Mesendoderm (in vitro differentiated cells): ENCODE results near the gene TTC1.

ENCODE experiments used
- DNase-seq: peaks from one replicate; pipeline ENCODE4 v3.0.0; 2013
- H2AK5ac ChIP-seq: 2 replicates; pipeline ENCODE4 v1.6.1; 2013; ENCODE audit warnings: low read length, inconsistent platforms
- H2BK120ac ChIP-seq: 2 replicates; pipeline ENCODE4 v1.6.1; 2013; ENCODE audit warnings: low read depth, mild to moderate bottlenecking, low read length, moderate library complexity, mixed read lengths
- H2BK15ac ChIP-seq: replicated peaks from 2 replicates; pipeline ENCODE4 v1.6.1; 2013; ENCODE audit warnings: low read depth, mild to moderate bottlenecking, moderate library complexity
- H2BK5ac ChIP-seq: 2 replicates; pipeline ENCODE4 v1.6.1; 2013; ENCODE audit warnings: low read length, inconsistent platforms
- H3K18ac ChIP-seq: 2 replicates; pipeline ENCODE4 v1.6.1; 2013; ENCODE audit warnings: mild to moderate bottlenecking, low read length, mixed read lengths
- H3K23ac ChIP-seq: one replicate; pipeline ENCODE4 v1.6.1; 2013; ENCODE audit warnings: low read length
- H3K27ac ChIP-seq: 2 replicates; pipeline ENCODE4 v1.5.1; 2013; ENCODE audit warnings: low read depth, mild to moderate bottlenecking, inconsistent platforms, low read length, moderate library complexity
- H3K27me3 ChIP-seq: 2 replicates; pipeline ENCODE4 v1.6.1; 2013; ENCODE audit warnings: low read length, control low read depth, mild to moderate bottlenecking, inconsistent platforms; ENCODE audit not compliant: insufficient read depth, poor library complexity
- H3K36me3 ChIP-seq: 2 replicates; pipeline ENCODE4 v1.6.1; 2013; ENCODE audit warnings: low read length, inconsistent platforms; ENCODE audit not compliant: control insufficient read depth, insufficient read depth
- H3K4ac ChIP-seq: one replicate; pipeline ENCODE4 v1.6.1; 2013; ENCODE audit warnings: low read depth, mild to moderate bottlenecking, low read length, moderate library complexity
- H3K4me1 ChIP-seq: 2 replicates; pipeline ENCODE4 v1.6.1; 2013; ENCODE audit warnings: low read depth, low read length, inconsistent platforms; ENCODE audit not compliant: control insufficient read depth
- H3K4me2 ChIP-seq: 2 replicates; pipeline ENCODE4 v1.6.1; 2013; ENCODE audit warnings: low read length
- H3K4me3 ChIP-seq: 2 replicates; pipeline ENCODE4 v1.5.1; 2013; ENCODE audit warnings: mild to moderate bottlenecking, low read length
- H3K56ac ChIP-seq: one replicate; pipeline ENCODE4 v1.6.1; 2013; ENCODE audit warnings: low read length
- H3K79me1 ChIP-seq: 2 replicates; pipeline ENCODE4 v1.6.1; 2013; ENCODE audit warnings: low read length, inconsistent platforms
- H3K79me2 ChIP-seq: 2 replicates; pipeline ENCODE4 v1.6.1; 2013; ENCODE audit warnings: mild to moderate bottlenecking, low read length; ENCODE audit not compliant: control insufficient read depth, insufficient read depth
- H3K9ac ChIP-seq: 2 replicates; pipeline ENCODE4 v1.6.1; 2013; ENCODE audit warnings: low read length, inconsistent platforms
- H4K5ac ChIP-seq: one replicate; pipeline ENCODE4 v1.6.1; 2013; ENCODE audit warnings: low read length
- H4K8ac ChIP-seq: one replicate; pipeline ENCODE4 v1.6.1; 2013; ENCODE audit warnings: low read depth, mild to moderate bottlenecking, control low read depth, low read length, moderate library complexity
- whole genome bisulfite sequencing: extraction: QIAGEN DNeasy Blood & Tissue Kit; methylation state at CpG from one replicate; pipeline ENCODE4 v1.1.7; 2013; ENCODE audit warnings: low lambda C conversion rate, missing lambda C conversion rate; ENCODE audit not compliant: insufficient coverage; ENCODE audit errors: extremely low coverage; 5-methylcytosine and 5-hydroxymethylcytosine counted together

TTC1 gene

DNA sequence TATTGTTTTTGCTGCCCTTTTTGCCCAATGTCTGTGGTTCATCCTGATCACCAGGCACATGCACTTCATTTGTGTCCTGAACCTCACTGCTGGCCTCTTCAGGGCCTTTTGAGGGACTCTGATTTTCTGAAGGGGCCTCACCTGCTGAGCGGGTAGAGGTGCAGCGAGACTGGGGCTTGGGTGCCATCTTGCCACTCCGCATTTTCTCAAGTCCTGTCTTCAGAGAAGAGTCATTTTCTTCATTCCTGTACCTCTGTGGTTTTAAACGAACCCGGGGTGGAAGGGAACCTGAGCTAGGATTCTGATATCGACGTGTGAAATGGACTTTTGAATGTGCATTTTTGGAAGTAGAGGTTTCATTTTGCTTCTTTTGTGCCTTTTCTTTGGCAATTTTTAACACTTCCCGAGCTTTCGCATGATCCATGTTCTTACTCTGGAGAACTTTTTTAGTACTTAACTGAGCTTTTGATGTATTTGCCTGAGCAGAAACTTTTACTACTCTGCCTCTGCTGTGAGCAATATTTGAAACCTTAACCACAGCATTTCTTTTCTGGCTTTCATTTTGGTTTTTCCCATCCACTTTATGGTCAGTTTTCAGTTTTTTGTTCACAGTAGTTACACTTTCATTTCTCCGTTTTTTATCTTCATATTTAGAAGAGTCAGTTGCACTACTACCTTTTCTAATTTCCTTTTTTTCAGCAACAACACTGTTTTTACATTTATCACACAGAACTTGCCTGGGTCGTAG, 84.2 kb downstream of the TTC1 start:
- Histone ChIP-seq H3K4me2 (no peak overlapping the region), H3K56ac (no peak overlapping the region), H3K4me3 (no peak overlapping the region), H3K79me1 (peaks cover 1% of the 10 kb centered on the region), H3K23ac (no peak overlapping the region), H3K18ac (no peak overlapping the region), H2BK120ac (no peak overlapping the region), H4K8ac (no peak overlapping the region), H2BK15ac (no peak overlapping the region), H2BK5ac (no peak overlapping the region), H3K9ac (no peak overlapping the region), H3K27me3 (no peaks in the 10 kb centered on the region), H4K5ac (no peak overlapping the region), H3K27ac (no peak overlapping the region), H3K79me2 (peaks cover 2% of the 10 kb centered on the region), H3K36me3 (peaks cover 8% of the 10 kb centered on the region), H3K4me1 (no peaks in the 10 kb centered on the region), H3K4ac (no peak overlapping the region), H2AK5ac (no peak overlapping the region)
- WGBS = no CpG with 5 or more reads among the region's 11 CpGs
- no peak for DNase-seq

DNA sequence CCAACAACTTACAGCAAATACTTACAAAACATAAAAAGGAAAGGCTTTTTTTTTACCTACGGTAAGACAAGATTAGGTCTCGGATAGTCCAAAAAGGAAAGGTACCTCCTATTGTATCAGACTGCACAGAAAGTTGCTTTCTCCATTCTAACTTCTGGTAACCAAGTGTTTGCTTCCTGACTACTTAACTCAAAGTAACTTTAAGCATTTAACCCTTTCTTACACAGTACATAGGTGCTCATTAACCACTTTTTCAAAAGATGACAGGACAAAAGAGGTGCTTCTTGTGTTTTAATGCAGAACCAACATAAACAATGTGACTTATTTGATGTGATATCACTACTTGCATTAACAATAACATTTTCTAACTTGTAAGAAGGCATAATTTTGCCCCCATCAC, 87.2 kb downstream of the TTC1 start:
- no peak overlapping the region for H3K4ac ChIP-seq
- peaks cover 1% of the 10 kb centered on the region for H3K79me1 ChIP-seq
- H3K4me1 ChIP-seq = no peaks in the 10 kb centered on the region
- H2AK5ac ChIP-seq = no peak overlapping the region
- H3K36me3 ChIP-seq = peaks cover 8% of the 10 kb centered on the region
- peaks cover 5% of the 10 kb centered on the region for H3K79me2 ChIP-seq
- no peak overlapping the region for H3K4me2 ChIP-seq
- no peak overlapping the region for H3K23ac ChIP-seq
- H3K56ac ChIP-seq = no peak overlapping the region
- DNase-seq = no peak
- no peak overlapping the region for H3K18ac ChIP-seq
- H4K5ac ChIP-seq = no peak overlapping the region
- H3K27ac ChIP-seq = no peak overlapping the region
- no peak overlapping the region for H2BK5ac ChIP-seq
- H4K8ac ChIP-seq = no peak overlapping the region
- no peak overlapping the region for H3K4me3 ChIP-seq
- H3K9ac ChIP-seq = no peak overlapping the region
- H3K27me3 ChIP-seq = no peaks in the 10 kb centered on the region
- H2BK120ac ChIP-seq = no peak overlapping the region
- WGBS = no CpG with 5 or more reads among the region's 2 CpGs
- H2BK15ac ChIP-seq = no peak overlapping the region

DNA sequence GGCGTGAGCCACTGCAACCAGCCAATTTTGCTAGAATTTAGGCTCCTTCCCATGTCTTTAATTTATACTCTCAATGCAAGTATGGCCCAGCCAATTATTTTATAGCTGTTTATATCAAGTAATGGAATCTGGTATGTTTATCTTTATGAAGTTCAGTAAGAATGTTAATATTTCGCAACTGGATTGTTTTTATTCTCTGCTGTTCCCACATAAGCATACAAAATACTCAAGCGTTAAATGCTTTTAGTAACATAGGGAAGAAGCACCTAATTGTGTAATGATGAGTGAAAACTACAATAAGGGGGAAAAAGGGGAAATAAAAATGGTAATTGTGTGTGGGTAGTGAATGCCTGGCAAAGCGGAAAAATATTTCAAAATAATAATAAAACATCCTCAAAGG, 89.1 kb downstream of the TTC1 start:
- H3K79me1 ChIP-seq = peaks cover 2% of the 10 kb centered on the region
- H3K4me1 ChIP-seq = no peaks in the 10 kb centered on the region
- H4K8ac ChIP-seq = no peak overlapping the region
- no peak overlapping the region for H3K23ac ChIP-seq
- H3K18ac ChIP-seq = no peak overlapping the region
- H2AK5ac ChIP-seq = no peak overlapping the region
- H3K79me2 ChIP-seq = peaks cover 7% of the 10 kb centered on the region
- no peak overlapping the region for H3K4me2 ChIP-seq
- peaks cover 3% of the 10 kb centered on the region for H3K36me3 ChIP-seq
- H3K27ac ChIP-seq = no peak overlapping the region
- no peak overlapping the region for H2BK120ac ChIP-seq
- H2BK5ac ChIP-seq = no peak overlapping the region
- no peaks in the 10 kb centered on the region for H3K27me3 ChIP-seq
- H2BK15ac ChIP-seq = no peak overlapping the region
- no peak for DNase-seq
- H3K9ac ChIP-seq = no peak overlapping the region
- no peak overlapping the region for H3K56ac ChIP-seq
- H3K4ac ChIP-seq = no peak overlapping the region
- no CpG with 5 or more reads among the region's 4 CpGs for WGBS
- H3K4me3 ChIP-seq = no peak overlapping the region
- H4K5ac ChIP-seq = no peak overlapping the region

DNA sequence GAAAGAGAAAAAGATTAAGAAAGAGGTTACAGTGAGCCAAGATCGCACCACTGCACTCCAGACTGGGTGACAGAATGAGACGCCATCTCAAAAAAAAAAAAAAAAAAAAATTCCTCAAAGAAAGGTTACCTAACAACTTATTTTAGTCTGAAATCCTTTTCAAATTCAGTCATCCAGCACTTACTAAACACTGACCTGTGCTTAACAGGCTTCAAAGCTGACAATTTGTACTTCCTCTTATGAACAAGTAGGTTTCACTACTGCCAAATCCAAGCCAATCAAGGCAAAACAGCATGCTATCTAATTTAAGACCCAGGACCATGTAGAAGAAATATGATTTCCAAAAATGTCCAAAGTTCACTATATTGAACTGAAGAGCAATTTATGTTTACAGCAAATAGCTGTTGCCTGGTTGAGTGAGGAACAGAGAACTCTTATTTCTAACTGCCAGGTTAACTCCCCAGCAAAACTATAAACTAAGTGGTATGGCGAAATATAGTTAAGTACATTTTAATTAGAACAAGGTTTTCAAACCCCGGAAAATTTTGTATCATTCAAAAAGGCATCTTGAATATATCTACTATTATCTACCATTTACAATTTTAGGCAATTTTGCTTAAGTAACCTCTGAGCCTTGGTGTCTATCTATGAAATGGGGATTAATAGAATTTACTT, 96.9 kb downstream of the TTC1 start:
- H2BK120ac ChIP-seq = no peak overlapping the region
- no CpG with 5 or more reads among the region's 4 CpGs for WGBS
- H3K27me3 ChIP-seq = no peaks in the 10 kb centered on the region
- H3K27ac ChIP-seq = no peak overlapping the region
- peaks cover 8% of the 10 kb centered on the region for H3K79me2 ChIP-seq
- no peak overlapping the region for H3K9ac ChIP-seq
- no peak overlapping the region for H3K4ac ChIP-seq
- no peak for DNase-seq
- no peaks in the 10 kb centered on the region for H3K36me3 ChIP-seq
- H4K5ac ChIP-seq = no peak overlapping the region
- H3K4me3 ChIP-seq = no peak overlapping the region
- H3K4me2 ChIP-seq = no peak overlapping the region
- H2BK15ac ChIP-seq = no peak overlapping the region
- no peak overlapping the region for H3K18ac ChIP-seq
- H2BK5ac ChIP-seq = no peak overlapping the region
- H3K56ac ChIP-seq = no peak overlapping the region
- H2AK5ac ChIP-seq = no peak overlapping the region
- H4K8ac ChIP-seq = no peak overlapping the region
- H3K79me1 ChIP-seq = peaks cover 3% of the 10 kb centered on the region
- H3K23ac ChIP-seq = no peak overlapping the region
- no peaks in the 10 kb centered on the region for H3K4me1 ChIP-seq

DNA sequence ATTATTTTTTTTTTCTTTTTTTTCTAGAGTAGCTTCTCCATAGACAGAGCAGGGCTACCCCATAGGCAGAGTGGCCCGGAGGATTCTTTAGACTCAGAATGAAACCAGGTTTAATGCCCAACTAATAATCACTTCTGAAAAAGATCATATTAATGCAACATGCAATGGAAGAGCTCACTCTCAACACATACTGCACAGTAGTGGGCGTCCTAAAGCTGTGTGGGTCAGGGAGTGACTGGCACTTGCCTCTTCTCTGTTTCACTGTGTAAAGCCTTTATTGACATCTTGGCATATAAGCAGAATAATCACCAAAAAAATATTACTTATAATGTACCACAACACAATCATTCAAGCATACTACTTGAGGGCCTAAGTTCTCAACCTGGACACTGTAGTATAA, 99.2 kb downstream of the TTC1 start:
- Histone ChIP-seq H3K56ac (no peak overlapping the region), H2BK15ac (no peak overlapping the region), H4K8ac (no peak overlapping the region), H3K4me2 (no peak overlapping the region), H2BK5ac (no peak overlapping the region), H3K4me1 (no peaks in the 10 kb centered on the region), H3K36me3 (no peaks in the 10 kb centered on the region), H3K4ac (no peak overlapping the region), H3K27ac (no peak overlapping the region), H3K9ac (no peak overlapping the region), H3K79me1 (peaks cover 3% of the 10 kb centered on the region), H2AK5ac (no peak overlapping the region), H3K23ac (no peak overlapping the region), H4K5ac (no peak overlapping the region), H2BK120ac (no peak overlapping the region), H3K4me3 (no peak overlapping the region), H3K79me2 (peaks cover 11% of the 10 kb centered on the region), H3K18ac (no peak overlapping the region), H3K27me3 (no peaks in the 10 kb centered on the region)
- WGBS = no CpG with 5 or more reads among the region's 2 CpGs
- no peak for DNase-seq
